Measurements from ENCODE around the gene DNM3.

The DNM3 gene

DNA sequence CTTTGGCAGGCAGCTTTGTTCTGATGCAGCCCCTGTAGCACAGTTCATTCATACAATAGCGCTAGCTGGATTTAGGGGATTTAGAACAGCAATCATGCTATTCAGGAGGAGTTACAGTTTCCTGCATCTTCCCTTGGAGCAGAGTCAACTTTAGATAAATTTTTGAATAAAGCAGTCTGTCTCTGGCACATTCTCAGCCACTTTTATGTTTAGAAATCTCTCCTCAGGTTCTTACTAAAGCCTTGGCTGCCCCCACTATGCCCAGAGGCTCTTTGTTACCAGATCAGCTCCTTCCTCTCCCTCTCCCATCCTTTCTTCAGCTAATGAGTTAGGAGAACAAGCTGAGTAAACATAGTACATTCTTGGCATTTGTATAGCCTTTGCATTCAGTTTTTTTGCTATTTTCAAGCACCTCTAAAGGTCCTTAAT lies 619.6 kb downstream of the DNM3 start:
- FAIRE-seq = no peak
- DNase-seq (ENCODE audit: insufficient read length, low spot score) = no peak

More for the DNA sequence above, 619.6 kb downstream of the DNM3 start:
- TF ChIP-seq, protein P1, sequence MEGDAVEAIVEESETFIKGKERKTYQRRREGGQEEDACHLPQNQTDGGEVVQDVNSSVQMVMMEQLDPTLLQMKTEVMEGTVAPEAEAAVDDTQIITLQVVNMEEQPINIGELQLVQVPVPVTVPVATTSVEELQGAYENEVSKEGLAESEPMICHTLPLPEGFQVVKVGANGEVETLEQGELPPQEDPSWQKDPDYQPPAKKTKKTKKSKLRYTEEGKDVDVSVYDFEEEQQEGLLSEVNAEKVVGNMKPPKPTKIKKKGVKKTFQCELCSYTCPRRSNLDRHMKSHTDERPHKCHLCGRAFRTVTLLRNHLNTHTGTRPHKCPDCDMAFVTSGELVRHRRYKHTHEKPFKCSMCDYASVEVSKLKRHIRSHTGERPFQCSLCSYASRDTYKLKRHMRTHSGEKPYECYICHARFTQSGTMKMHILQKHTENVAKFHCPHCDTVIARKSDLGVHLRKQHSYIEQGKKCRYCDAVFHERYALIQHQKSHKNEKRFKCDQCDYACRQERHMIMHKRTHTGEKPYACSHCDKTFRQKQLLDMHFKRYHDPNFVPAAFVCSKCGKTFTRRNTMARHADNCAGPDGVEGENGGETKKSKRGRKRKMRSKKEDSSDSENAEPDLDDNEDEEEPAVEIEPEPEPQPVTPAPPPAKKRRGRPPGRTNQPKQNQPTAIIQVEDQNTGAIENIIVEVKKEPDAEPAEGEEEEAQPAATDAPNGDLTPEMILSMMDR (IDR thresholded peaks at IDR 0.05; ENCODE audit: insufficient read depth, missing control alignments) = no peak

All from D721Med (cell line).